Activated CD8-positive, alpha-beta T cell treated with anti-CD3 and anti-CD28 coated beads for 36 hours (primary cell): ENCODE results near the gene ATIC. TPM values are rescaled to one million over a fixed set of nuclear protein-coding genes. Genes with fewer than 3 reads are reported as not detected.

Source experiments
- ATAC-seq: fragments of 200-7000 bp; cut with Tn5 transposase; one replicate; pipeline ENCODE4 v1.10.0; 2021; ENCODE audit warnings: mild to moderate bottlenecking, moderate library complexity
- CTCF ChIA-PET: fragments of 350-600 bp; sonication (Branson Sonifier 250); formaldehyde crosslinking; loops from one replicate; lab custom pipeline; 2021; ENCODE audit warnings: antibody characterized with exemption; lab: Charles Lee
- POLR2A ChIA-PET: fragments of 350-600 bp; sonication (Branson Sonifier 250); formaldehyde crosslinking; loops from one replicate; lab custom pipeline; 2021; ENCODE audit warnings: antibody characterized with exemption; lab: Charles Lee
- DNase-seq: peaks from one replicate; pipeline ENCODE4 v3.0.0-alpha.2; 2020
- H3K27ac Mint-ChIP-seq: one replicate; pipeline ENCODE4 v1.8.0; 2021; ENCODE audit warnings: mild to moderate bottlenecking, mixed read lengths
- H3K27me3 Mint-ChIP-seq: one replicate; pipeline ENCODE4 v1.8.0; 2021; ENCODE audit warnings: mixed read lengths
- H3K36me3 Mint-ChIP-seq: one replicate; pipeline ENCODE4 v1.8.0; 2021; ENCODE audit warnings: low read depth, mixed read lengths
- H3K4me1 Mint-ChIP-seq: one replicate; pipeline ENCODE4 v1.8.0; 2021; ENCODE audit warnings: low read depth, mixed read lengths
- H3K4me3 Mint-ChIP-seq: one replicate; pipeline ENCODE4 v1.8.0; 2021; ENCODE audit warnings: mild to moderate bottlenecking, moderate library complexity, mixed read lengths
- H3K9me3 Mint-ChIP-seq: one replicate; pipeline ENCODE4 v1.8.0; 2021; ENCODE audit warnings: mixed read lengths
- intact Hi-C: fragments of 100-400 bp; cut with micrococcal nuclease; formaldehyde crosslinking; loops from one replicate; pipeline ENCODE4 v1.10.0; 2022
- total RNA-seq, 2 experiments: library from RNA; stranded (reverse); gene quantifications; one replicate each; pipeline ENCODE4 v1.2.3, GENCODE V29; 2021
- TF ChIP-seq, protein P1 (sequence below): fragments of 200-600 bp; IDR thresholded peaks from one replicate; pipeline ENCODE4 v1.8.0; 2022; ENCODE audit warnings: antibody characterized with exemption, mild to moderate bottlenecking

Gene ATIC
- total RNA-seq: 100 to 1,000 TPM; 309 to 319 TPM

DNA sequence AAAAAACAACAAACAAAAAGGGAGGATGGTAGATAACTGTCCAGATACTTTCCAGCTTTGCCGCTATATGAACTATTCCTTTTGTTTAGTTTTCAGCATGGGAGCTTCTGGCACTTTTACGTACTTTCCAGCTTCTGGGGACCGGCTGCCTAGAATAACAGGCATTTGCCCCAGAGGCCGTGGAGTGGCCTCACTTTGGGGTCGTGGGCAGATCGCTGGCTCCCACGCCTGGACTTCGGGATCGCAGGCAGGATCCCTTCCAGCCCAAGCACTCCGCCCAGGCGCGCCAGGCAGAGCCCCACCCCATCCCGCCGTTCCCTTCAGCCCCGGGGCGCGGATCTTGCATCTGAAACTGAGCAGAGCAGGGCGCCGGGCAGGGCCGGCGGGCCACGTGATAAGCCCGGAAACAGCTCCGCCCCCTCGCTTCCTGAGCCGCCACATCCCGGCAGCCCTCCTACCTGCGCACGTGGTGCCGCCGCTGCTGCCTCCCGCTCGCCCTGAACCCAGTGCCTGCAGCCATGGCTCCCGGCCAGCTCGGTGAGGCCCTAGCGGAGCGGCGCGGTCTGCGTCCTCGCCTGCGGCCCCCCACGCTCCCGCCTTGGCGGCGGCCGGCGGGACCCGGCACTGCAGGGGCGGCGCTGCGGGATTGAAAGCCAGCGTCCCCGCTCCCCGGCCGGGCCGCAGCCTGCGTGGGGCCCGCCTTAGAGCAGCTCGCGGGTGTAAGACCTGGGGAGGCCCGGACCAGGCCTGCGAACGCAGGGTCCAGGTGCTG is at the start of gene ATIC:
TSS of gene ATIC (plus strand) at position 435 of the 772 bp plus-strand sequence. CDS start at position 519, 84 bp downstream.
- CTCF ChIA-PET: interaction anchor here (1.1 kb wide), 1 partner anchor 619 kb away, joined by 3 read pairs; no protein-coding TSS in a partner anchor
- intact Hi-C loops: loop anchor here (5.0 kb wide), 1 partner anchor 505 kb away; the partner anchor contains the start of gene BARD1
- POLR2A ChIA-PET: interaction anchor here (1.0 to 1.7 kb wide), 6 partner anchors 8 to 705 kb away, joined by 3 to 10 read pairs (median 5); partner anchors contain the start of gene BARD1
- H3K27me3 Mint-ChIP-seq: no peaks in the 10 kb centered on the region
- peaks cover 37% of the 10 kb centered on the region for H3K36me3 Mint-ChIP-seq
- ATAC-seq (peak; percentile 96), DNase-seq (peak; percentile 95)
- no peaks in the 10 kb centered on the region for H3K9me3 Mint-ChIP-seq
- H3K27ac Mint-ChIP-seq: peak within 1 kb of the TSS; percentile 93
- H3K4me3 Mint-ChIP-seq: peak within 1 kb of the TSS; percentile 86
- TF ChIP-seq, protein P1, sequence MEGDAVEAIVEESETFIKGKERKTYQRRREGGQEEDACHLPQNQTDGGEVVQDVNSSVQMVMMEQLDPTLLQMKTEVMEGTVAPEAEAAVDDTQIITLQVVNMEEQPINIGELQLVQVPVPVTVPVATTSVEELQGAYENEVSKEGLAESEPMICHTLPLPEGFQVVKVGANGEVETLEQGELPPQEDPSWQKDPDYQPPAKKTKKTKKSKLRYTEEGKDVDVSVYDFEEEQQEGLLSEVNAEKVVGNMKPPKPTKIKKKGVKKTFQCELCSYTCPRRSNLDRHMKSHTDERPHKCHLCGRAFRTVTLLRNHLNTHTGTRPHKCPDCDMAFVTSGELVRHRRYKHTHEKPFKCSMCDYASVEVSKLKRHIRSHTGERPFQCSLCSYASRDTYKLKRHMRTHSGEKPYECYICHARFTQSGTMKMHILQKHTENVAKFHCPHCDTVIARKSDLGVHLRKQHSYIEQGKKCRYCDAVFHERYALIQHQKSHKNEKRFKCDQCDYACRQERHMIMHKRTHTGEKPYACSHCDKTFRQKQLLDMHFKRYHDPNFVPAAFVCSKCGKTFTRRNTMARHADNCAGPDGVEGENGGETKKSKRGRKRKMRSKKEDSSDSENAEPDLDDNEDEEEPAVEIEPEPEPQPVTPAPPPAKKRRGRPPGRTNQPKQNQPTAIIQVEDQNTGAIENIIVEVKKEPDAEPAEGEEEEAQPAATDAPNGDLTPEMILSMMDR: no peak
- peaks cover 28% of the 10 kb centered on the region for H3K4me1 Mint-ChIP-seq

DNA sequence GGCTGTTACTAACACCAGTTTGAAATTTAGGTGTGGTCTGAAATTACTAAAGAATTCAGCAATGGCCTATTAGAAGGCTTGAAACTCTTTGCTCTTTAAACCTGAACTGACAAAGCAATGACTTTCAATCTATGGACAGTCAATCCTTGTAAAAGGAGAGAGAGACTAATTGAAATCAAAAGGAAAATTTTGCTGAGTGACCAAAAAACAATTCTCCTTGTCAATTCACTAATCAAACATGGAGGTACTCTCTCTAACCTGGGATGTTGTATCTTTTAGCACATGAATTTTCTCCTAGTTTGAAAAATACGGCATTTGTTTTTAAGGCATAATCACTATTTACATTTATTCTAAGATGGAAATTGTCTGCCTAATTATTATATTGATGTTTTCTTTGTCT is 49.6 kb upstream of the ATIC start:
- H3K27me3 Mint-ChIP-seq: peaks cover 1% of the 10 kb centered on the region
- no peaks in the 10 kb centered on the region for H3K9me3 Mint-ChIP-seq
- POLR2A ChIA-PET: no interaction called here
- H3K4me3 Mint-ChIP-seq: no peak overlapping the region
- TF ChIP-seq, protein P1: no peak
- CTCF ChIA-PET: no interaction called here
- H3K36me3 Mint-ChIP-seq: no peaks in the 10 kb centered on the region
- intact Hi-C loops: no loop called here
- ATAC-seq (no peak), DNase-seq (no peak)
- H3K27ac Mint-ChIP-seq: no peak overlapping the region
- no peaks in the 10 kb centered on the region for H3K4me1 Mint-ChIP-seq

DNA sequence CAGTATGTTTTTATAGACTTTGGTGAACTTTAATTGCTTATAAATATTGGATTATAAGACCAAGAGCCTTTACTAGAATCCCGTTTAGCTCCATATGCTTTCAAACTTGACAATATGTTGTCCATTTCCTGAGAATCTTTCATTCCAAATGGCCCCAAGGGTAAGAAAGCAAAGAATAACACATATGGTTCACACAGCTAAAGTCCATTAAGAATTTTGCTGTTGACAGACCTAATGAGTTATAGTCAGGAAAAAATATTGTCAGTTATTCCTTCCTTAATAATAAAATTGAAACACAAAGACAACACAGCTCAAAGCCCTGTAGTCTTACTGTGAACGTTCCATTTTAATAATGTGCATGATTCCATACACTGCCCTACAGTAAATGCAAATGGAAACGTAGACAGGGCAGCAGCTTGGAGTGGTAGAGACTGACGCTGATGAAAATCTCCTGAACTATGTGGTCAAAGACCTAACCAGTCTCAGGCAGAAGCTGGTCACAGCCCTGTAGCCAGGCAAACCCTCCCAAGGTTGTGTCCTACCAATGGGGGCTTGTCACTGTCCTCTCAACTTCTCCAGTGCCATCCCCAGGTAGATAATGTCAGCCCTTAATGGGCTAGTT is 49.0 kb upstream of the ATIC start:
- POLR2A ChIA-PET: no interaction called here
- Mint-ChIP-seq H3K36me3 (no peaks in the 10 kb centered on the region), H3K9me3 (no peaks in the 10 kb centered on the region), H3K27ac (no peak overlapping the region), H3K4me3 (no peak overlapping the region), H3K27me3 (peaks cover 4% of the 10 kb centered on the region), H3K4me1 (no peaks in the 10 kb centered on the region)
- no peak for DNase-seq
- TF ChIP-seq, protein P1: no peak
- no peak for ATAC-seq
- intact Hi-C loops: no loop called here
- CTCF ChIA-PET: no interaction called here

DNA sequence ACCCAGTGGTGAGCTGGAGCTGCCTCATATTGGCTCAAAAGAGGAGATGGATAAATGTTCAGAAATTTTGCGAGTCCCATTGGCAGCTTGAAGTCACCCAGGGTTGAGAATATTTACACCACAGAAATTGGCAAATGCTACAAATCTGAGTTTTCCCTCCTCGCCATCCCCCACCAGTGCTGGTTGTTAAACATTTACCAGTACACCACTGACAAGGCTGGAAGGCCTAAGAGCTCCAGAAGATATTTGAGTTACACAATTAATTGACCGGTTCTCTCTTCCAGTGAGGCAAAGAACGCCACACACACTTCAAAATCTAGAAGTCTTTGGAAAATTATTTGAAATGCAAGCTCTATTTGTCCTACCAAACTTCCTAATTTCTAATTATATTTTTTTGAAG is 47.5 kb upstream of the ATIC start:
- Mint-ChIP-seq H3K36me3 (no peaks in the 10 kb centered on the region), H3K9me3 (no peaks in the 10 kb centered on the region), H3K27me3 (peaks cover 4% of the 10 kb centered on the region), H3K4me3 (no peak overlapping the region), H3K27ac (no peak overlapping the region), H3K4me1 (no peaks in the 10 kb centered on the region)
- TF ChIP-seq, protein P1: no peak
- DNase-seq (no peak), ATAC-seq (no peak)
- intact Hi-C loops: no loop called here
- ChIA-PET POLR2A (no interaction called here), CTCF (interaction anchor here (1.0 to 1.4 kb wide), 2 partner anchors 19 to 24 kb away, joined by 3 to 4 read pairs; no protein-coding TSS in a partner anchor)
